OCI-LY1 (cell line): ENCODE measurements around the gene RTP1.
A peak's percentile ranks its signal among the peaks of the same experiment; 100 is the strongest.

Source experiments
- H2AFZ ChIP-seq: fragments of 200-600 bp; sonication (generic), shearing (Covaris generic); 2 replicates; pipeline ENCODE4 v1.6.0; 2014; ENCODE audit warnings: antibody characterized with exemption, mild to moderate bottlenecking, low read length
- H3F3A ChIP-seq: fragments of 200-600 bp; sonication (generic), shearing (Covaris generic); 2 replicates; pipeline ENCODE4 v1.6.0; 2014; ENCODE audit warnings: mild to moderate bottlenecking, antibody characterized with exemption, low read length, moderate library complexity; ENCODE audit not compliant: insufficient read depth
- H3K27ac ChIP-seq: fragments of 200-600 bp; sonication (generic); 2 replicates; pipeline ENCODE4 v1.5.1; 2014; ENCODE audit warnings: low read length, mixed run types, mild to moderate bottlenecking, low read depth; ENCODE audit not compliant: poor library complexity, severe bottlenecking
- H3K27me3 ChIP-seq: fragments of 200-600 bp; sonication (generic); 2 replicates; pipeline ENCODE4 v1.6.0; 2014; ENCODE audit warnings: antibody characterized with exemption, mild to moderate bottlenecking, low read length, moderate library complexity; ENCODE audit not compliant: insufficient read depth
- H3K36me3 ChIP-seq: fragments of 200-600 bp; sonication (generic); 2 replicates; pipeline ENCODE4 v1.6.1; 2014; ENCODE audit warnings: mild to moderate bottlenecking, antibody characterized with exemption, low read length, moderate library complexity, mixed read lengths; ENCODE audit not compliant: insufficient read depth
- H3K4me1 ChIP-seq: fragments of 200-600 bp; sonication (generic); 2 replicates; pipeline ENCODE4 v1.5.1; 2014; ENCODE audit warnings: mild to moderate bottlenecking, low read length, moderate library complexity; ENCODE audit not compliant: insufficient read depth, severe bottlenecking
- H3K4me2 ChIP-seq: fragments of 200-600 bp; sonication (generic), shearing (Covaris generic); 2 replicates; pipeline ENCODE4 v1.6.1; 2014; ENCODE audit warnings: low read length
- H3K4me3 ChIP-seq: fragments of 200-600 bp; sonication (generic); 2 replicates; pipeline ENCODE4 v1.5.1; 2014; ENCODE audit warnings: low read length, low read depth, mild to moderate bottlenecking, mixed read lengths; ENCODE audit not compliant: poor library complexity, severe bottlenecking
- H3K79me2 ChIP-seq: fragments of 200-600 bp; shearing (Covaris generic); 2 replicates; pipeline ENCODE4 v1.6.1; 2016; ENCODE audit warnings: mixed run types, low read length, mixed read lengths; ENCODE audit not compliant: insufficient read depth
- H3K9ac ChIP-seq: fragments of 200-600 bp; sonication (generic), shearing (Covaris generic); 2 replicates; pipeline ENCODE4 v1.6.1; 2014; ENCODE audit warnings: mild to moderate bottlenecking, low read length, mixed read lengths
- H3K9me2 ChIP-seq: fragments of 200-600 bp; sonication (generic), shearing (Covaris generic); 2 replicates; pipeline ENCODE4 v1.6.1; 2014; ENCODE audit warnings: low read depth, mild to moderate bottlenecking, low read length, mixed read lengths
- H3K9me3 ChIP-seq: fragments of 200-600 bp; shearing (Covaris generic); 2 replicates; pipeline ENCODE4 v1.6.1; 2014; ENCODE audit warnings: low read length, mixed read lengths
- H4K20me1 ChIP-seq: fragments of 200-600 bp; sonication (generic), shearing (Covaris generic); 2 replicates; pipeline ENCODE4 v1.6.0; 2016; ENCODE audit warnings: mild to moderate bottlenecking, low read length; ENCODE audit not compliant: insufficient read depth
- EZH2 ChIP-seq: fragments of 200-600 bp; sonication (generic), shearing (Covaris generic); IDR thresholded peaks from 2 replicates; pipeline ENCODE4 v1.8.0; 2017; ENCODE audit warnings: borderline replicate concordance, mixed run types, mild to moderate bottlenecking, antibody characterized with exemption, low read length, moderate library complexity, mixed read lengths
- TF ChIP-seq, protein P1 (sequence below): fragments of 200-600 bp; sonication (generic), shearing (Covaris generic); IDR thresholded peaks from 2 replicates; pipeline ENCODE4 v1.5.1; 2017; ENCODE audit warnings: mild to moderate bottlenecking, antibody characterized with exemption, low read length, moderate library complexity, mixed read lengths

The RTP1 gene

DNA sequence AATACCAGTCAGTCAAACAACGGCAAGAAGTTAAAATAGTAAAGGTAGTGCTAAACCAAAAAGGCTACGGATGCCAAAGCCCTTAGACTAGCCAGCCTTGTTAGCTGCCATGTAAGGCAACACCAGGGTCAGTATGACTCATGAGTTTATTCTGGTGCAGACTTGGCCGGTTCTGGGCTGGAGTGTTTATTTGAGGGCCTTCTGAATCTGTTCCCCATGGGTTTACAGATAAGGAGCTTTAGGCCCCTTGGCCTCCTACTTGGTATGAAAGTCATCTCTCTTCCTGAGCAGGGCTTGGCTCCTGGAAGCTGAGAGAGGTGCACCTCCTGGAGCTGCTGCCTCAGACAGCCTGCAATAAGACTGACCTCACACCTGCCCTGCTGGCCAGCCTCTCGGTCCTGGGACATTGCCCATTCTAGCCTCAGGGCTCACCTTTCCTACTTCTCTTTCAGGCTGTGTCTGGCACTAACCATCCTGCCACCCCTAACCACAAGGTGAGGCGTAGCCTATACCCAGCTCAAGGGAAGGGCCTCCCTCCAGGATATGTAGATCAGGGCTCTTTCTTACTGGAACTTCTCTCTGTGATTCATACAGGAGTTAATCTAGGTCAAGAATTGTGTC is 10.4 kb upstream of the RTP1 start:
- H3K27ac ChIP-seq: no peak overlapping the region
- H3F3A ChIP-seq: no peaks in the 10 kb centered on the region
- no peak overlapping the region for H2AFZ ChIP-seq

GRCh38 chr3:187188931-187189330 is 8.4 kb upstream of the RTP1 start:
- Histone ChIP-seq H3K4me2 (0 out of 2 replicates have a peak overlapping the region, but pooled peaks have one; percentile 1), H4K20me1 (no peaks in the 10 kb centered on the region), H3K79me2 (no peaks in the 10 kb centered on the region), H3K27me3 (peaks cover 9% of the 10 kb centered on the region), H3K4me3 (no peak overlapping the region), H3F3A (no peaks in the 10 kb centered on the region), H3K9me3 (no peaks in the 10 kb centered on the region), H2AFZ (no peak overlapping the region), H3K36me3 (no peaks in the 10 kb centered on the region), H3K9me2 (no peaks in the 10 kb centered on the region), H3K9ac (no peak overlapping the region), H3K27ac (no peak overlapping the region), H3K4me1 (peaks cover 17% of the 10 kb centered on the region)
- TF ChIP-seq EZH2: no peak
- TF ChIP-seq, protein P1, sequence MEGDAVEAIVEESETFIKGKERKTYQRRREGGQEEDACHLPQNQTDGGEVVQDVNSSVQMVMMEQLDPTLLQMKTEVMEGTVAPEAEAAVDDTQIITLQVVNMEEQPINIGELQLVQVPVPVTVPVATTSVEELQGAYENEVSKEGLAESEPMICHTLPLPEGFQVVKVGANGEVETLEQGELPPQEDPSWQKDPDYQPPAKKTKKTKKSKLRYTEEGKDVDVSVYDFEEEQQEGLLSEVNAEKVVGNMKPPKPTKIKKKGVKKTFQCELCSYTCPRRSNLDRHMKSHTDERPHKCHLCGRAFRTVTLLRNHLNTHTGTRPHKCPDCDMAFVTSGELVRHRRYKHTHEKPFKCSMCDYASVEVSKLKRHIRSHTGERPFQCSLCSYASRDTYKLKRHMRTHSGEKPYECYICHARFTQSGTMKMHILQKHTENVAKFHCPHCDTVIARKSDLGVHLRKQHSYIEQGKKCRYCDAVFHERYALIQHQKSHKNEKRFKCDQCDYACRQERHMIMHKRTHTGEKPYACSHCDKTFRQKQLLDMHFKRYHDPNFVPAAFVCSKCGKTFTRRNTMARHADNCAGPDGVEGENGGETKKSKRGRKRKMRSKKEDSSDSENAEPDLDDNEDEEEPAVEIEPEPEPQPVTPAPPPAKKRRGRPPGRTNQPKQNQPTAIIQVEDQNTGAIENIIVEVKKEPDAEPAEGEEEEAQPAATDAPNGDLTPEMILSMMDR: no peak

More for the DNA sequence above, 10.4 kb upstream of the RTP1 start:
- Histone ChIP-seq H3K4me2 (no peak overlapping the region), H3K27me3 (peaks cover under 1% of the 10 kb centered on the region), H3K79me2 (no peaks in the 10 kb centered on the region), H3K4me1 (peaks cover 36% of the 10 kb centered on the region), H3K9ac (no peak overlapping the region), H3K9me2 (no peaks in the 10 kb centered on the region), H3K36me3 (no peaks in the 10 kb centered on the region), H3K9me3 (no peaks in the 10 kb centered on the region), H4K20me1 (no peaks in the 10 kb centered on the region), H3K4me3 (no peak overlapping the region)
- TF ChIP-seq EZH2: no peak
- TF ChIP-seq, protein P1: no peak

- Histone ChIP-seq H3K79me2 (no peaks in the 10 kb centered on the region), H3K9me3 (no peaks in the 10 kb centered on the region), H3K36me3 (no peaks in the 10 kb centered on the region), H3F3A (no peaks in the 10 kb centered on the region), H3K9ac (no peak overlapping the region), H3K4me1 (peaks cover 17% of the 10 kb centered on the region), H3K27me3 (peaks cover 10% of the 10 kb centered on the region), H3K4me3 (no peak overlapping the region), H3K4me2 (no peak overlapping the region), H4K20me1 (no peaks in the 10 kb centered on the region), H2AFZ (no peak overlapping the region), H3K27ac (no peak overlapping the region), H3K9me2 (no peaks in the 10 kb centered on the region)
- TF ChIP-seq EZH2: no peak
- TF ChIP-seq, protein P1: no peak
Measured at GRCh38 chr3:187191271-187191670, 6.0 kb upstream of the RTP1 start.
